KBM-7 (cell line): ENCODE results near the gene OCRL.
"Not testable (repeated sequence)": the region's sequence is repeated elsewhere in the genome, so short reads cannot be mapped to it uniquely, and the experiment has no call there.

ENCODE experiments used
- DNase-seq: peaks from one replicate; pipeline ENCODE4 v3.0.0-alpha.2; 2015
- in situ Hi-C: fragments of 300-500 bp; cut with MboI; formaldehyde crosslinking; loops from 2 replicates; pipeline ENCODE4 v1.14.3; 2020; ENCODE audit warnings: low sequenced_read_pairs, low pct_unique_long_range_greater_than_20kb, mixed read lengths

The OCRL gene

GRCh38 chrX:129530410-129530809 lies 9.6 kb upstream of the OCRL start:
- in situ Hi-C loops: no loop called here
- no peak for DNase-seq

- DNase-seq: no peak
Observed at GRCh38 chrX:129531132-129531531, 8.9 kb upstream of the OCRL start.

GRCh38 chrX:129534816-129535578 lies 5.1 kb upstream of the OCRL start:
- DNase-seq: no peak
- in situ Hi-C loops: no loop called here

More at GRCh38 chrX:129531132-129531531, 8.9 kb upstream of the OCRL start:
- in situ Hi-C loops: no loop called here

GRCh38 chrX:129540722-129541184 lies 694 bp downstream of the OCRL start:
- in situ Hi-C loops: no loop called here
- peak; percentile 43 for DNase-seq

- in situ Hi-C loops: no loop called here
- DNase-seq: no peak
Observed at GRCh38 chrX:129544780-129545179, 4.7 kb downstream of the OCRL start.

- in situ Hi-C loops: no loop called here
- DNase-seq: no peak
Observed at GRCh38 chrX:129545408-129545807, 5.3 kb downstream of the OCRL start.

GRCh38 chrX:129549124-129549523 lies 9.1 kb downstream of the OCRL start:
- no peak for DNase-seq

GRCh38 chrX:129553619-129554288 lies 13.7 kb downstream of the OCRL start:
- DNase-seq: peak; percentile 84
- in situ Hi-C loops: no loop called here

More at GRCh38 chrX:129549124-129549523, 9.1 kb downstream of the OCRL start:
- in situ Hi-C loops: no loop called here

- in situ Hi-C loops, DNase-seq: not testable (repeated sequence)
Observed at GRCh38 chrX:129554816-129555215, 14.8 kb downstream of the OCRL start.

GRCh38 chrX:129556806-129557315 lies 16.8 kb downstream of the OCRL start:
- in situ Hi-C loops: no loop called here
- no peak for DNase-seq

GRCh38 chrX:129557844-129558480 lies 17.9 kb downstream of the OCRL start:
- no peak for DNase-seq
- in situ Hi-C loops: no loop called here

- DNase-seq: no peak
- in situ Hi-C loops: no loop called here
Observed at GRCh38 chrX:129559783-129560182, 19.7 kb downstream of the OCRL start.

- in situ Hi-C loops: no loop called here
Observed at GRCh38 chrX:129561453-129561852, 21.4 kb downstream of the OCRL start.

GRCh38 chrX:129564345-129564744 lies 24.3 kb downstream of the OCRL start:
- DNase-seq, in situ Hi-C loops: not testable (repeated sequence)

More at GRCh38 chrX:129561453-129561852, 21.4 kb downstream of the OCRL start:
- DNase-seq: no peak

- in situ Hi-C loops: no loop called here
- DNase-seq: no peak
Observed at GRCh38 chrX:129565046-129565650, 25.1 kb downstream of the OCRL start.

- in situ Hi-C loops: no loop called here
- DNase-seq: no peak
Observed at GRCh38 chrX:129566073-129566472, 26.0 kb downstream of the OCRL start.

GRCh38 chrX:129568349-129568748 lies 28.3 kb downstream of the OCRL start:
- no peak for DNase-seq
- in situ Hi-C loops: no loop called here

- DNase-seq: no peak
- in situ Hi-C loops: no loop called here
Observed at GRCh38 chrX:129572422-129572821, 32.4 kb downstream of the OCRL start.

- DNase-seq, in situ Hi-C loops: not testable (repeated sequence)
Observed at GRCh38 chrX:129573652-129574051, 33.6 kb downstream of the OCRL start.
